HepG2 (cell line): ENCODE results near the gene SESN3. TPM values are rescaled to one million over a fixed set of nuclear protein-coding genes. Genes with fewer than 3 reads are reported as not detected.
A peak's percentile ranks its signal among the peaks of the same experiment; 100 is the strongest.

Experiments used
- ATAC-seq: fragments of 200-7000 bp; cut with Tn5 transposase; 3 replicates; pipeline ENCODE4 v1.9.1; 2020; ENCODE audit warnings: mild to moderate bottlenecking, moderate library complexity
- BruUV-seq: library from RNA; stranded (reverse); fragments of 400-500 nt; replicated peaks from 2 replicates; lab custom pipeline; 2021; lab: Mats Ljungman, UMichigan
- CTCF ChIA-PET: fragments of 300-600 bp; formaldehyde crosslinking; extraction: SDS; loops from one replicate; lab custom pipeline; 2021; ENCODE audit warnings: low total read pairs, inconsistent platforms, low intra/inter-chr PET ratio; lab: Yijun Ruan, JAX
- POLR2A ChIA-PET: fragments of 350-600 bp; sonication (Branson Sonifier 250); formaldehyde crosslinking; loops from one replicate; lab custom pipeline; 2020; ENCODE audit warnings: antibody characterized with exemption, inconsistent platforms; lab: Yijun Ruan, JAX
- DNase-seq: peaks from one replicate; pipeline ENCODE4 v3.0.0-alpha.2; 2015; ENCODE audit warnings: low spot score
- FAIRE-seq: peaks from 3 replicates; lab custom pipeline; 2011; peaks lifted over from hg19 to GRCh38; lab: Jason Lieb, UNC
- H2AFZ ChIP-seq: one replicate; pipeline ENCODE4 v1.6.1; 2011; ENCODE audit warnings: low read length, inconsistent platforms
- H3K27ac ChIP-seq: fragments of 300-600 bp; 3 replicates; pipeline ENCODE4 v1.8.0; 2011; ENCODE audit warnings: mixed run types, mild to moderate bottlenecking, mixed read lengths, low read length, inconsistent platforms; ENCODE audit not compliant: insufficient read depth; ENCODE audit errors: extremely low read length
- H3K27me3 ChIP-seq, 2 experiments: fragments of 200-600 bp in 1 of 2; 2 replicates in 1 of 2; 3 replicates in 1 of 2; pipeline versions ENCODE4 v1.6.0 to v1.8.0; 2011; ENCODE audit warnings: low read length in 2 of 2, mild to moderate bottlenecking in 2 of 2, moderate library complexity in 2 of 2, inconsistent platforms in 1 of 2; ENCODE audit not compliant: insufficient read depth in 2 of 2, control insufficient read depth in 1 of 2
- H3K36me3 ChIP-seq, 2 experiments: fragments of 200-600 bp in 1 of 2; replicated peaks in 1 of 2; 2 replicates in 1 of 2; 3 replicates in 1 of 2; pipeline versions ENCODE4 v1.5.1 to v1.8.0; 2011; ENCODE audit warnings: low read length in 2 of 2, inconsistent platforms in 1 of 2; ENCODE audit not compliant: insufficient read depth in 2 of 2, control insufficient read depth in 1 of 2
- H3K4me1 ChIP-seq: 2 replicates; pipeline ENCODE4 v1.5.1; 2012; ENCODE audit warnings: low read length, inconsistent platforms; ENCODE audit not compliant: insufficient read depth
- H3K4me2 ChIP-seq: 2 replicates; pipeline ENCODE4 v1.6.0; 2011; ENCODE audit warnings: low read depth, low read length, inconsistent platforms
- H3K4me3 ChIP-seq, 3 experiments: fragments of 200-600 bp in 1 of 3; sonication (generic), shearing (Covaris generic) in 1 of 3; replicated peaks in 1 of 3; 2 replicates each; pipeline ENCODE4 v1.5.1; 2011 to 2016; ENCODE audit warnings: low read length in 3 of 3, inconsistent platforms in 2 of 3, low read depth in 2 of 3, mild to moderate bottlenecking in 2 of 3, control low read depth in 1 of 3, mixed read lengths in 1 of 3; ENCODE audit not compliant: insufficient read depth in 1 of 3
- H3K79me2 ChIP-seq: one replicate; pipeline ENCODE4 v1.6.1; 2011; ENCODE audit warnings: low read length, inconsistent platforms; ENCODE audit not compliant: insufficient read depth
- H3K9ac ChIP-seq: 2 replicates; pipeline ENCODE4 v1.6.0; 2011; ENCODE audit warnings: mild to moderate bottlenecking, low read depth, low read length, inconsistent platforms; ENCODE audit not compliant: insufficient read depth
- H3K9me3 ChIP-seq: 2 replicates; pipeline ENCODE4 v1.5.1; 2012; ENCODE audit warnings: mild to moderate bottlenecking, low read length
- H4K20me1 ChIP-seq: 2 replicates; pipeline ENCODE4 v1.6.0; 2011; ENCODE audit warnings: inconsistent platforms, mild to moderate bottlenecking, low read length, moderate library complexity; ENCODE audit not compliant: insufficient read depth
- ARID4A ChIP-seq: sonication (generic); formaldehyde crosslinking; IDR thresholded peaks from 2 replicates; pipeline ENCODE4 v1.5.0; 2020; ENCODE audit warnings: mild to moderate bottlenecking, missing genetic modification reagents, borderline replicate concordance
- FLYWCH1 ChIP-seq: sonication (generic); formaldehyde crosslinking; IDR thresholded peaks from 2 replicates; pipeline ENCODE4 v1.8.1; 2023; ENCODE audit warnings: mild to moderate bottlenecking, missing genetic modification reagents
- HOXA5 ChIP-seq: sonication (generic); formaldehyde crosslinking; IDR thresholded peaks from 2 replicates; pipeline ENCODE4 v1.4.0; 2020; ENCODE audit warnings: missing genetic modification reagents
- LCORL ChIP-seq, 2 experiments: fragments of 450-650 bp in 1 of 2; sonication (generic) in 1 of 2; formaldehyde crosslinking in 1 of 2; IDR thresholded peaks; 2 replicates each; pipeline versions ENCODE4 v1.5.0 to v1.6.1; 2017 to 2020; ENCODE audit warnings: antibody characterized with exemption in 1 of 2, missing genetic modification reagents in 1 of 2
- MTF1 ChIP-seq: sonication (generic); formaldehyde crosslinking; IDR thresholded peaks from 2 replicates; pipeline ENCODE4 v1.5.0; 2020; ENCODE audit warnings: missing genetic modification reagents
- ZNF772 ChIP-seq: sonication (generic); formaldehyde crosslinking; IDR thresholded peaks from 2 replicates; pipeline ENCODE4 v1.5.0; 2020; ENCODE audit warnings: mild to moderate bottlenecking, missing genetic modification reagents
- ZNF883 ChIP-seq: sonication (generic); formaldehyde crosslinking; IDR thresholded peaks from 2 replicates; pipeline ENCODE4 v1.5.1; 2020; ENCODE audit warnings: mild to moderate bottlenecking, missing genetic modification reagents; ENCODE audit errors: not compliant biosample characterization
- WGBS: methylation state at CpG from one replicate; pipeline ENCODE4 v1.1.6; 2017; ENCODE audit warnings: low lambda C conversion rate; 5-methylcytosine and 5-hydroxymethylcytosine counted together
- in situ Hi-C: cut with HindIII; loops from 2 replicates; pipeline ENCODE4 v1.10.0; 2017; ENCODE audit warnings: low pct_unique_long_range_greater_than_20kb; ENCODE audit not compliant: extremely low pct_ligation_motif_present
- intact Hi-C: fragments of 100-400 bp; cut with micrococcal nuclease; formaldehyde crosslinking; loops from one replicate; pipeline ENCODE4 v1.10.0; 2022; ENCODE audit not compliant: unreplicated experiment
- polyA plus RNA-seq, 8 experiments: library from polyadenylated mRNA; depleted of rRNA in 3 of 8; stranded (reverse) in 7 of 8; unstranded in 1 of 8; fragments of >200 nt; fragmentation: Illumina TruSeq in 4 of 8; extraction: Trizol in 4 of 8; gene quantifications; 2 replicates each; pipeline versions ENCODE4 v1.2.1 to v1.2.3, GENCODE V29; 2011 to 2016; ENCODE audit warnings: low read depth in 4 of 8, missing spikeins in 1 of 8, mixed read lengths in 1 of 8; ENCODE audit not compliant: insufficient read depth in 1 of 8
- total RNA-seq, 5 experiments: library from RNA; depleted of rRNA; stranded (reverse); fragments of >200 nt; fragmentation: Illumina TruSeq; extraction: Trizol; gene quantifications; 2 replicates each; pipeline ENCODE4 v1.2.3, GENCODE V29; 2016; ENCODE audit warnings: low read depth in 1 of 5
- TF ChIP-seq, protein P1 (sequence below): sonication (generic); formaldehyde crosslinking; conservative IDR thresholded peaks from 2 replicates; pipeline ENCODE4 v1.4.0; 2020; ENCODE audit warnings: missing genetic modification reagents
- TF ChIP-seq, protein P2 (sequence below): sonication (generic); formaldehyde crosslinking; IDR thresholded peaks from 2 replicates; pipeline ENCODE4 v1.8.1; 2023; ENCODE audit warnings: mild to moderate bottlenecking, inconsistent platforms, moderate library complexity, missing genetic modification reagents, borderline replicate concordance

SESN3 gene
- total and polyA plus RNA-seq, 2 of the 13 experiments (the other 11 are each of a cell fraction or from before 2014, with no cell fraction given): 0.53 to 0.86 TPM

DNA sequence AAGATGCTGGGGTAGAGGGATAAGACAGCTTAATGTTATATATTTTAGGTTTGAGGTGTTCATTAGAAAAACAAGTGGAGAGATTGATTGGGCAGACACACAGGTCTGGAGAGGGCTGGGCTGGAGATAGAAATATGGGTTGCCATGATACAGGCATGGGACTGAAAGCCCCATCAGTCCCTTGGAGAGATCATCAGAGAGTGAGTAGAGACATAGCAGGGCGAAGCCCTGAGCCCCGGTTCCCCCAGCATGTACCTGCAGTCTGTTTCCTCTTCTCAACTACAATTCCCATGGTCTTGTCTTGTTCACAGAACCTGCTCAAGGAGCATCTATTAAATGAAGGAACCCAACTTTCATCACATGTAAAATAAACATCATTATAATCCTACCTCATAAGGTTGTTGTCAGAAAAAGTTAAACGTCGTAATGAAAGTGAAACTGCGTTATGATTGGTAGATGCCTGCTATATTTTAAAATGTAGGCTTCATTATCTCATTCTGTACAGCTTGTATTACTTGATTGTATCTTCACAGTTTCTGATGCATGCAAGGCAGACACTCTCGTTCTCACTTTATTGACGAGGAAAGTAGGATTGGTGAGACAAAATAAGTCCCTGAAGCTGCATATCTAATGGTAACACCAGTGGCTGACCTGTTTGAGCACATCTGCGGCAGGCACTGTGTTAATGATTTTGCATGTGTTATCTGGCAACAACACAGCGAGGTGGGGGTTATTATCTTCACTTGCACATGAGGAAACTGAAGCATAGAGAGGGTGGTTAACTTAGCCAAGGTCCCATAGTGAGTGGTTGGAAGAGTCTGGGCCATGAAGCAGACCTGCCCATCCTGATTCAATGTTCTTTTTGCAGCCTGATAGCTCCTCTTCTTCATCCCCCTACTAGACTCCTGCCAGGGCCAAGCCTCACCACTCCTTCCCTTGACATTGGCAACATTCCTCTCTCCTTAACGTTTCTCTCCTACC, 77.8 kb downstream of the SESN3 start:
- H3K36me3 ChIP-seq: no peaks in the 10 kb centered on the region
- no peaks in the 10 kb centered on the region for H3K79me2 ChIP-seq
- TF ChIP-seq, protein P1, sequence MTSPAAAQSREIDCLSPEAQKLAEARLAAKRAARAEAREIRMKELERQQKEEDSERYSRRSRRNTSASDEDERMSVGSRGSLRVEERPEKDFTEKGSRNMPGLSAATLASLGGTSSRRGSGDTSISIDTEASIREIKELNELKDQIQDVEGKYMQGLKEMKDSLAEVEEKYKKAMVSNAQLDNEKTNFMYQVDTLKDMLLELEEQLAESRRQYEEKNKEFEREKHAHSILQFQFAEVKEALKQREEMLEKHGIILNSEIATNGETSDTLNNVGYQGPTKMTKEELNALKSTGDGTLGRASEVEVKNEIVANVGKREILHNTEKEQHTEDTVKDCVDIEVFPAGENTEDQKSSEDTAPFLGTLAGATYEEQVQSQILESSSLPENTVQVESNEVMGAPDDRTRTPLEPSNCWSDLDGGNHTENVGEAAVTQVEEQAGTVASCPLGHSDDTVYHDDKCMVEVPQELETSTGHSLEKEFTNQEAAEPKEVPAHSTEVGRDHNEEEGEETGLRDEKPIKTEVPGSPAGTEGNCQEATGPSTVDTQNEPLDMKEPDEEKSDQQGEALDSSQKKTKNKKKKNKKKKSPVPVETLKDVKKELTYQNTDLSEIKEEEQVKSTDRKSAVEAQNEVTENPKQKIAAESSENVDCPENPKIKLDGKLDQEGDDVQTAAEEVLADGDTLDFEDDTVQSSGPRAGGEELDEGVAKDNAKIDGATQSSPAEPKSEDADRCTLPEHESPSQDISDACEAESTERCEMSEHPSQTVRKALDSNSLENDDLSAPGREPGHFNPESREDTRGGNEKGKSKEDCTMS (CRISPR knock-in tag): no peak
- TF ChIP-seq MTF1 (CRISPR knock-in tag) (no peak), ARID4A (no peak), LCORL (IDR thresholded peaks at IDR 0.05) (no peak), LCORL (CRISPR knock-in tag; IDR thresholded peaks at IDR 0.05) (no peak), ZNF772 (CRISPR knock-in tag) (no peak), FLYWCH1 (CRISPR knock-in tag) (no peak), ZNF883 (no peak), HOXA5 (CRISPR knock-in tag) (no peak)
- TF ChIP-seq, protein P2, sequence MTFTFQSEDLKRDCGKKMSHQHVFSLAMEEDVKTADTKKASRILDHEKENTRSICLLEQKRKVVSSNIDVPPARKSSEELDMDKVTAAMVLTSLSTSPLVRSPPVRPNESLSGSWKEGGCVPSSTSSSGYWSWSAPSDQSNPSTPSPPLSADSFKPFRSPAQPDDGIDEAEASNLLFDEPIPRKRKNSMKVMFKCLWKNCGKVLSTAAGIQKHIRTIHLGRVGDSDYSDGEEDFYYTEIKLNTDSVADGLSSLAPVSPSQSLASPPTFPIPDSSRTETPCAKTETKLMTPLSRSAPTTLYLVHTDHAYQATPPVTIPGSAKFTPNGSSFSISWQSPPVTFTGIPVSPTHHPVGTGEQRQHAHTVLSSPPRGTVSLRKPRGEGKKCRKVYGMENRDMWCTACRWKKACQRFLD (CRISPR knock-in tag): no peak
- 18% methylated on average over 10 of the region's 10 CpGs for WGBS
- in situ Hi-C loops (loop anchor here (5.0 to 10.0 kb wide), 3 partner anchors 212 to 614 kb away; no protein-coding TSS in a partner anchor), intact Hi-C loops (loop anchor here (1.0 to 5.0 kb wide), 3 partner anchors 209 to 1274 kb away; no protein-coding TSS in a partner anchor)
- no peak overlapping the region; the same call in 1 of the 2 replicates for H3K9ac ChIP-seq
- no peaks in the 10 kb centered on the region for H3K27me3 ChIP-seq
- no peak overlapping the region for H3K27ac ChIP-seq
- ChIA-PET POLR2A (no interaction called here), CTCF (interaction anchor here (0.8 to 2.7 kb wide), 3 partner anchors 552 to 611 kb away, joined by 3 to 35 read pairs (median 17); no protein-coding TSS in a partner anchor)
- peaks cover 31% of the 10 kb centered on the region for H3K4me1 ChIP-seq
- no TSS peak for BruUV-seq
- DNase-seq (no peak), FAIRE-seq (no peak), ATAC-seq (no peak)
- peak overlapping the region; percentile 63 for H3K4me2 ChIP-seq
- peak overlapping the region; percentile 55 for H2AFZ ChIP-seq
- no peaks in the 10 kb centered on the region for H4K20me1 ChIP-seq
- no peaks in the 10 kb centered on the region for H3K9me3 ChIP-seq
- peak overlapping the region in 1 of 3 experiments; percentile 6; a peak in 1 of 6 replicates for H3K4me3 ChIP-seq
